A673 (cell line): ENCODE data around the gene FIBP. TPM values are rescaled to one million over a fixed set of nuclear protein-coding genes. Genes with fewer than 3 reads are reported as not detected.

Experiments used
- BruUV-seq: library from RNA; stranded (reverse); fragments of 400-500 nt; replicated peaks from 2 replicates; lab custom pipeline; 2021; lab: Mats Ljungman, UMichigan
- CTCF ChIA-PET: fragments of 300-600 bp; sonication (Branson Sonifier 250); formaldehyde crosslinking; loops from one replicate; lab custom pipeline; 2022; ENCODE audit warnings: antibody characterized with exemption; lab: Charles Lee
- POLR2A ChIA-PET: fragments of 300-600 bp; sonication (Branson Sonifier 250); formaldehyde crosslinking; loops from one replicate; lab custom pipeline; 2022; ENCODE audit warnings: antibody characterized with exemption; ENCODE audit not compliant: low non-redundant PET; lab: Charles Lee
- DNase-seq: peaks from one replicate; pipeline ENCODE4 v3.0.0-alpha.2; 2015; ENCODE audit warnings: low spot score
- H3K27ac ChIP-seq: fragments of 200-600 bp; sonication (generic); 2 replicates; pipeline ENCODE4 v1.5.1; 2016; ENCODE audit warnings: mixed run types, low read depth, mild to moderate bottlenecking, mixed read lengths, antibody characterized with exemption, low read length; ENCODE audit not compliant: poor library complexity, severe bottlenecking
- H3K27me3 ChIP-seq: fragments of 200-600 bp; sonication (generic); replicated peaks from 2 replicates; pipeline ENCODE4 v1.6.1; 2017; ENCODE audit warnings: mixed run types, low read depth, mild to moderate bottlenecking, mixed read lengths, antibody characterized with exemption, low read length; ENCODE audit not compliant: insufficient read depth, poor library complexity
- H3K36me3 ChIP-seq: fragments of 200-600 bp; sonication (generic); 2 replicates; pipeline ENCODE4 v1.6.1; 2016; ENCODE audit warnings: mixed run types, mild to moderate bottlenecking, mixed read lengths, antibody characterized with exemption, low read length; ENCODE audit not compliant: insufficient read depth, poor library complexity, severe bottlenecking
- H3K4me1 ChIP-seq: fragments of 200-600 bp; sonication (generic); 2 replicates; pipeline ENCODE4 v1.6.1; 2017; ENCODE audit warnings: mixed run types, mild to moderate bottlenecking, mixed read lengths, antibody characterized with exemption, low read length; ENCODE audit not compliant: insufficient read depth, poor library complexity, severe bottlenecking
- H3K4me3 ChIP-seq: fragments of 200-600 bp; sonication (generic); 2 replicates; pipeline ENCODE4 v1.5.1; 2016; ENCODE audit warnings: low read depth, mixed run types, mild to moderate bottlenecking, mixed read lengths, low read length; ENCODE audit not compliant: poor library complexity, severe bottlenecking
- H3K9me3 ChIP-seq: fragments of 200-600 bp; sonication (generic); 2 replicates; pipeline ENCODE4 v1.6.1; 2016; ENCODE audit warnings: mixed run types, low read depth, mild to moderate bottlenecking, mixed read lengths, antibody characterized with exemption, low read length; ENCODE audit not compliant: poor library complexity, severe bottlenecking
- CTCF ChIP-seq: fragments of 300-800, 200-600 bp; sonication (generic); conservative IDR thresholded peaks from 2 replicates; pipeline ENCODE4 v1.5.1; 2017; ENCODE audit warnings: low read depth, mild to moderate bottlenecking, antibody characterized with exemption, low read length, moderate library complexity, mixed read lengths
- EZH2 ChIP-seq: fragments of 200-600 bp; sonication (generic); IDR thresholded peaks from 2 replicates; pipeline ENCODE4 v1.6.1; 2017; ENCODE audit warnings: borderline replicate concordance, low read depth, mild to moderate bottlenecking, mixed read lengths, antibody characterized with exemption, low read length; ENCODE audit not compliant: poor library complexity, severe bottlenecking
- intact Hi-C: fragments of 100-400 bp; cut with micrococcal nuclease; formaldehyde crosslinking; loops from one replicate; pipeline ENCODE4 v1.10.0; 2022; ENCODE audit not compliant: unreplicated experiment
- total RNA-seq: library from RNA; stranded (reverse); gene quantifications from 2 replicates; pipeline ENCODE4 v1.2.3, GENCODE V29; 2021

Gene FIBP
- total RNA-seq, 1 experiment from 2014 or later: 98.5 TPM

- Histone ChIP-seq H3K27me3 (no peaks in the 10 kb centered on the region), H3K36me3 (no peaks in the 10 kb centered on the region), H3K4me3 (no peak overlapping the region), H3K4me1 (no peaks in the 10 kb centered on the region), H3K27ac (no peak overlapping the region), H3K9me3 (no peaks in the 10 kb centered on the region)
- DNase-seq: peak; percentile 75
- CTCF ChIA-PET: interaction anchor here (1.2 kb wide), 1 partner anchor 44 kb away, joined by 13 read pairs; the partner anchor contains the start of gene FIBP
- intact Hi-C loops: no loop called here
- TF ChIP-seq EZH2 (no peak), CTCF (no peak; the same call in 1 of the 2 replicates)
- BruUV-seq: no TSS peak
- POLR2A ChIA-PET: no interaction called here
These were observed 44.3 kb upstream of the FIBP start for GRCh38 chr11:65932558-65932919.

GRCh38 chr11:65931773-65932557 is 43.7 kb upstream of the FIBP start:
- H3K9me3 ChIP-seq: no peaks in the 10 kb centered on the region
- BruUV-seq: no TSS peak
- H3K36me3 ChIP-seq: no peaks in the 10 kb centered on the region
- H3K27me3 ChIP-seq: no peaks in the 10 kb centered on the region
- H3K4me3 ChIP-seq: no peak overlapping the region
- H3K27ac ChIP-seq: no peak overlapping the region
- ChIA-PET CTCF (interaction anchor here (0.6 to 1.2 kb wide), 2 partner anchors 42 to 43 kb away, joined by 3 to 13 read pairs; partner anchors contain the start of genes CCDC85B and FIBP), POLR2A (no interaction called here)
- no peak for TF ChIP-seq CTCF
- no peak for TF ChIP-seq EZH2
- intact Hi-C loops: no loop called here
- no peak for DNase-seq
- H3K4me1 ChIP-seq: no peaks in the 10 kb centered on the region

- CTCF ChIA-PET: no interaction called here
- H3K9me3 ChIP-seq: no peaks in the 10 kb centered on the region
- no TSS peak for BruUV-seq
These were observed 40.4 kb upstream of the FIBP start for GRCh38 chr11:65928667-65929066.

More at GRCh38 chr11:65928667-65929066, 40.4 kb upstream of the FIBP start:
- H3K27ac ChIP-seq: no peak overlapping the region
- TF ChIP-seq EZH2 (no peak), CTCF (no peak)
- no peak for DNase-seq
- no peaks in the 10 kb centered on the region for H3K27me3 ChIP-seq
- POLR2A ChIA-PET: no interaction called here
- H3K36me3 ChIP-seq: no peaks in the 10 kb centered on the region
- no peak overlapping the region for H3K4me3 ChIP-seq
- intact Hi-C loops: no loop called here
- H3K4me1 ChIP-seq: no peaks in the 10 kb centered on the region
